Measurements from ENCODE around the gene ADGRG1. TPM values are rescaled to one million over a fixed set of nuclear protein-coding genes. Genes with fewer than 3 reads are reported as not detected.
A peak's percentile ranks its signal among the peaks of the same experiment; 100 is the strongest.

ADGRG1 gene
- total RNA-seq, 2 experiments from 2014 or later = 4.3 to 5.6 TPM

DNA sequence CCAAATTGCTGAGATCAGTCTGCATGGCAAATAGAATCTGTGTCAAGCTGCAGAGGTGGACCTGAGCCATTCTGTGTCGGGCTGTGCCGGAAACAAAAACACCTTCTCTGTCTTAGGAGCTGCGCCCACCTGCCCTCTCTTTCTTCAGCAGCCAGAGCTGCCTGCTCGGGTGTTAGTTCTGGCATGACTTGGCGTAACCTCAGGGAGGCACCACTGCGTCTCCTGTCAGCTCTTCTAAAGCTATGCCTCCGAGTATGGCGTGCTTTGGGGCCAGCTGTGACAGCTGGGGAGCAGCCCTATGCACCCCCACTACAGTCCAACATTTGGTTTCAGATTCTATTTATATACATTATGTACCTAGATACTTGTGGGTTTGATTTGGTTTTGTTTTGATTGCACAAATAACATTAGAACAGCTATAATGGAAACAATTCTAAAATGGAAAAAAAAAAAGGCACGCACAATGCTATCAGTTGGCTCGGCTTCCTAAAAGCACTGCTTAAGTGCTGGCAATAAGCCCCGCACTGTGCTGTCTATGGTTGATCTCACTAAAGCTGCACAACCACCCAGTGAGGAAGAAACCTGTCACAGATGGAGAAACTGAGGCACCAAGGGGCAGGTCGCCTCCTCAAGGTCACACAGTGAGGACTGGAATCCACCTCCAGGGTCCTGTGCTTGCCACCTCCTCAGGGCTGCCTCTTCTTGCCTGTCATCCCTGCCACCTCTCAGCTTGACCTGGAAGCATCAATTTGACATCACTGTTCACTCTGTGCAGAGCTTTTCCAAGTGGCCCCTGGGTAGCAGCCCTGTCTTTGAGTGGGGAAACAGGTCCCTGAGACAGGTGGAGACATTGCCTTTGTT, 18.7 kb upstream of the ADGRG1 start:
- Mint-ChIP-seq H3K9me3 (no peaks in the 10 kb centered on the region), H3K27ac (peak overlapping the region; percentile 93), H3K4me1 (peaks cover 51% of the 10 kb centered on the region), H3K27me3 (no peaks in the 10 kb centered on the region), H3K4me3 (peak overlapping the region; percentile 67), H3K36me3 (peaks cover 8% of the 10 kb centered on the region)
- DNase-seq = peak; percentile 66
- peak; percentile 93 for ATAC-seq (ENCODE audit: low read depth)
- POLR2A ChIA-PET = interaction anchor here (0.5 to 4.2 kb wide), 15 partner anchors 8 to 677 kb away, joined by 3 to 32 read pairs (median 5); partner anchors contain the start of gene KATNB1

DNA sequence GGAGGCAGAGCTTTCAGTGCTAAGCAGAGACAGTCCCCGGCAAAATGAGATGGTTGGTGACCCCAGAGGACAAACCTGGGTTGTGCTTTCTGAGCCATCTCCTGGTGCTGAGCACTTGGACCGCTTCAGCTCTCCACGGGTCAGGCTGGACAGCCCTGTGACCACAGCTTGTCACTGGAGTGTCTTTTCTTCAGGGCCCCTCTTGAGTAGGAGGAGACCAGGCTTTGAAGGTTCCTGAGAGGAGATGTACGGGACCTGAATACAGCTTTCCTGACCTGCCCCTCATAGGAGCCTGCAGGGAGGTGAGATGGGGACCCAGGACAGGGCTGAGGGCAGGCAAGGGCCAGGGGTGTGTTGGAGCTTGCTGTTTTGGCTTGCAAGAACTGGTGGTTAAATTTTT, 17.8 kb upstream of the ADGRG1 start:
- Mint-ChIP-seq H3K4me1 (peaks cover 49% of the 10 kb centered on the region), H3K9me3 (no peaks in the 10 kb centered on the region), H3K36me3 (peaks cover 5% of the 10 kb centered on the region), H3K27ac (peak overlapping the region; percentile 93), H3K4me3 (no peak overlapping the region), H3K27me3 (no peaks in the 10 kb centered on the region)
- POLR2A ChIA-PET = interaction anchor here (1.2 to 4.2 kb wide), 8 partner anchors 10 to 125 kb away, joined by 3 to 32 read pairs (median 12); partner anchors contain the start of gene KATNB1
- DNase-seq = peak; percentile 27
- ATAC-seq (ENCODE audit: low read depth) = no peak

DNA sequence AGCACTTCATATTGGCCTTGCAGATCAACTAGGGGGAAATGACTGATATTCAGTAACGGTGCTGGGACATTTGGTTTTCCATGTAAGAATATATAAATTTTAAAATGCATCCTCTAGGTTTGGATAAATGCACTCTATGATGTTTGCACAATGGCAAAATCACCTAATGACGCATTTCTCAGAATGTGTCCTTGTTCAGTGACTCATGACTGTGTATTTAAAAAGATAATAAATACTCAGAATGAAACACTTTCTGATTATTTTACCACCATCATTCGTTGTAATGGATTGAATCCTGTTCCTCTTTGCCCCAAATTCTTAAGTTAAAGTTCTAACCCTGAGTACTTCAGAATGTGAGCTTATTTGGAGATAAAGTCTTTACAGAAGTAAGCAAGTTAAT, 17.2 kb upstream of the ADGRG1 start:
- Mint-ChIP-seq H3K4me1 (peaks cover 48% of the 10 kb centered on the region), H3K27ac (no peak overlapping the region)
- POLR2A ChIA-PET = interaction anchor here (1.2 to 4.2 kb wide), 3 partner anchors 11 to 19 kb away, joined by 3 to 32 read pairs (median 19); no protein-coding TSS in a partner anchor

DNA sequence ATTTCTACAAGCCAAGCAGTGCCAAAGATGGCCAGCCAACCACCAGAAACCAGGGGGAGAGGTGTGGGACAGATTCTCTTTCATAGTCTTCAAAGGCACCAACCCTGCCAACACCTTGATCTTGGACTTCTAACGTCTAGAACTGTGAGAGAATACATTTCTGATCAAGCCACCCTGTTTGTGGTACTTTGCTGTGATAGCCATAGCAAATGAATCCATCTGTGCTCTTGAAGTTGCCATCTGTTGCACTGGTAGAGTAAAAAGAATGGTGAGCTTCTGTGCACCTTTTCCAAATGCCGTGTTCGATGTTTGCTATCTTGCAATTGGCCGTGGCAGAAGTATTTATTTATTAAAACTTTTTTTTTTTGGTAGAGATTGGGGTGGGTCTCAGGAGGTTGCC, 16.7 kb upstream of the ADGRG1 start:
- H3K36me3 Mint-ChIP-seq = peaks cover 2% of the 10 kb centered on the region
- POLR2A ChIA-PET = no interaction called here
- ATAC-seq (ENCODE audit: low read depth) = no peak
- H3K9me3 Mint-ChIP-seq = no peaks in the 10 kb centered on the region
- no peaks in the 10 kb centered on the region for H3K27me3 Mint-ChIP-seq
- no peak for DNase-seq
- no peak overlapping the region for H3K4me3 Mint-ChIP-seq
- H3K27ac Mint-ChIP-seq = no peak overlapping the region
- H3K4me1 Mint-ChIP-seq = peaks cover 48% of the 10 kb centered on the region

More for the DNA sequence above, 17.2 kb upstream of the ADGRG1 start:
- Mint-ChIP-seq H3K4me3 (no peak overlapping the region), H3K27me3 (no peaks in the 10 kb centered on the region), H3K9me3 (no peaks in the 10 kb centered on the region), H3K36me3 (peaks cover 2% of the 10 kb centered on the region)
- ATAC-seq (ENCODE audit: low read depth) = no peak
- DNase-seq = no peak

DNA sequence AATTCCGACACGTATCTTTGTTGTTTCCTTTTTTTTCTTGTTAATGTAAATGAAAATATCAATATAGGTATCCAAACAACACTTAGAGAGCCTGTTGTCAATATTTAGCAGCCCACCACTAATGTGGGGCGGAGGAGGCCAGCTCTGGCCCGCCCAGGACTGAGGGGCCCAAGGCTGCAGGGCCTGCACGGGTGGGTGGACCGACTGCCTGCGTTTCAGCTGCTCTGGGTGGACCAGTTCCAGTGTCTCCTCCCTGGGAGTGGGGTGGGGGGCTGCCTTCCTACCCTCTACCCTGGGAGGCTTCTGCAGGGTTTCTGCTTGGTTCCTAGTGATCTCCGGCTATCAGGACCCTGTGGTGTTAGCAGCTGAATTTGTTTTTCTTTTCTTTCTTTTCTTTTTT, 15.9 kb upstream of the ADGRG1 start:
- POLR2A ChIA-PET = no interaction called here
- H3K36me3 Mint-ChIP-seq = peaks cover 2% of the 10 kb centered on the region
- peak; percentile 23 for DNase-seq
- no peak overlapping the region for H3K4me3 Mint-ChIP-seq
- no peaks in the 10 kb centered on the region for H3K27me3 Mint-ChIP-seq
- no peak for ATAC-seq (ENCODE audit: low read depth)
- peaks cover 48% of the 10 kb centered on the region for H3K4me1 Mint-ChIP-seq
- no peak overlapping the region for H3K27ac Mint-ChIP-seq
- H3K9me3 Mint-ChIP-seq = no peaks in the 10 kb centered on the region

DNA sequence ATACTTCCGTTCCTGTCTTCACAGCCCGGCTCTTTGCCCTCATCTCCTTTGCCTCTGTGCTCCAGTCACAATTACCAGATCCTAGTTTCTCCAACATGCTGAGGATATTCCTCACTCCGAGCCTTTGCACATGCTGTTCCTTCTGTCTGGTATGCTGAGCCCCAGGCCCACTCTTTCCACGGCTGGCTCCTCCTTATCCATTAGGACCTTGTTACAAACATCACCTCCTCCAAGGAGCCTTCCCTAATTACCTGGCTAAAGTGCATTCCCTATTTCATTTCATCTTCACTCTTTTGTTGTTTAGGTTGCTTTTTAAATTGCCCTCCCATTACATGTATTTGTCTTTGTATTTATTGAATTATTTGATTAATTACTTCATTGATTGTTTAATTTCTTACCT, 14.9 kb upstream of the ADGRG1 start:
- no peak overlapping the region for H3K4me3 Mint-ChIP-seq
- peaks cover 42% of the 10 kb centered on the region for H3K4me1 Mint-ChIP-seq
- no peak for ATAC-seq (ENCODE audit: low read depth)
- no peak overlapping the region for H3K27ac Mint-ChIP-seq
- POLR2A ChIA-PET = no interaction called here
- H3K9me3 Mint-ChIP-seq = no peaks in the 10 kb centered on the region
- no peak for DNase-seq
- H3K36me3 Mint-ChIP-seq = peaks cover 2% of the 10 kb centered on the region
- no peaks in the 10 kb centered on the region for H3K27me3 Mint-ChIP-seq

DNA sequence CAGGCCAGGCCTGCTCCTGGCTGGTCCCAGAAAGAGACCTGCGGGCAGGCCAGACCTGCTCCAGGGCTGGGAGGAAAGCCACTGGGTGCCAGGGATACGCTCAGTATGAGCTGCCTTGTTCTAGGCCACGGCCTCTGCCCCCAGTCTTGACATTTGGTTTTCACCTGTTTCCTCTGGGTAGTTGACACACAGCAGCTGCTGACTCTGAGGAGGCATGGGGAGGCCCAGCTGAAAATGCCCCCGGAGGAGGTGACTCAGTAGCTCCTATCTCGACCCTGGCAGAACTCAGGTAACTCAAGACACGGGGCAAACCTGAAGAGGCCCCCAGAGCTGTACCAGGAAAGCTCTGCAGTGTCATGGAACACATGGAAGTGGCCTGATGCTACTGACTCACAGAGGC, 13.9 kb upstream of the ADGRG1 start:
- ATAC-seq (ENCODE audit: low read depth) (peak; percentile 10), DNase-seq (peak; percentile 36)
- Mint-ChIP-seq H3K27me3 (no peaks in the 10 kb centered on the region), H3K9me3 (no peaks in the 10 kb centered on the region), H3K36me3 (peaks cover 2% of the 10 kb centered on the region), H3K4me3 (no peak overlapping the region), H3K4me1 (peaks cover 33% of the 10 kb centered on the region), H3K27ac (peak overlapping the region; percentile 17)
- POLR2A ChIA-PET = interaction anchor here (1.0 kb wide), 1 partner anchor 33 kb away, joined by 3 read pairs; no protein-coding TSS in a partner anchor

DNA sequence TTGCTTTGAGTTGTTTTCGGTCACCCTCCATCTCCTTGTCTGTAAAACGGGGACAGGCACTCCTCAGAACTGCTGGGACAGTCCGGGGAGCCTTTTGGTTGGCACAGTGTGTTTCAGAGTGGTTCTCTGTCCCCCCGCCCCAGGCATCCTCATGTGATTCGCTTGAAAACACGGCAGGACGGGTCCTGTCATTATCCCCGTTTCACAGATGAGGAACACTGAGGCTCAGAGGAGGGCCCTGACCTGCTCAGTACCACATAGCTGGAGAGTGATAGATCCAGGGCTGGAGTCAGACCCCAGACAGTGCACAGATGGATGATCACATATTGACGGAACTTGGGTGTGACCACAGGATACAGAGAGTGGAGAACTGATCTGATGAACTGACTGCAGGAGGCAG, 13.5 kb upstream of the ADGRG1 start:
- POLR2A ChIA-PET = interaction anchor here (1.0 kb wide), 1 partner anchor 33 kb away, joined by 3 read pairs; no protein-coding TSS in a partner anchor

DNA sequence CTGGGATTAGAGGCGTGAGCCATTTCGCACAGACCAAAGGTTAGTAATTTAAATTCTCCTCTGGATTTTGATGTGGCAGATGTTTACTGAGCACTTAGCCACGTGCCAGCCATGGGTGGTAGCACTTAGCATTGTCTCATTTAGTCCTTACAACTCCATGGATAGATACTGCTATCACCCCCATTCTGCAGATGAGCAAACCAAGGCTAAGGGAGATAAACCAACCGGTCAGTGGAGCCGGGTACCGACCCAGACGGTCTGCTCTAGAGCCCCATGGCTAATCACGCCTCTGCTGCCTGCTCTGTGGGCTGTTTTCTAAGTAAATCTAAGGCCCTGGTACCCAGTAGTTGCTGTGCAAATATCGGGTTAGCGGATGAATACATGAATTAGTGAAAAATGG, 12.6 kb upstream of the ADGRG1 start:
- POLR2A ChIA-PET = no interaction called here
- Mint-ChIP-seq H3K27ac (no peak overlapping the region), H3K4me1 (peaks cover 20% of the 10 kb centered on the region), H3K36me3 (no peaks in the 10 kb centered on the region), H3K9me3 (no peaks in the 10 kb centered on the region), H3K4me3 (no peak overlapping the region), H3K27me3 (no peaks in the 10 kb centered on the region)
- DNase-seq (peak; percentile 19), ATAC-seq (ENCODE audit: low read depth) (no peak)

More for the DNA sequence above, 13.5 kb upstream of the ADGRG1 start:
- no peaks in the 10 kb centered on the region for H3K9me3 Mint-ChIP-seq
- ATAC-seq (ENCODE audit: low read depth) (no peak), DNase-seq (no peak)
- no peak overlapping the region for H3K4me3 Mint-ChIP-seq
- peaks cover 29% of the 10 kb centered on the region for H3K4me1 Mint-ChIP-seq
- no peaks in the 10 kb centered on the region for H3K27me3 Mint-ChIP-seq
- peaks cover 2% of the 10 kb centered on the region for H3K36me3 Mint-ChIP-seq
- H3K27ac Mint-ChIP-seq = peak overlapping the region; percentile 17

DNA sequence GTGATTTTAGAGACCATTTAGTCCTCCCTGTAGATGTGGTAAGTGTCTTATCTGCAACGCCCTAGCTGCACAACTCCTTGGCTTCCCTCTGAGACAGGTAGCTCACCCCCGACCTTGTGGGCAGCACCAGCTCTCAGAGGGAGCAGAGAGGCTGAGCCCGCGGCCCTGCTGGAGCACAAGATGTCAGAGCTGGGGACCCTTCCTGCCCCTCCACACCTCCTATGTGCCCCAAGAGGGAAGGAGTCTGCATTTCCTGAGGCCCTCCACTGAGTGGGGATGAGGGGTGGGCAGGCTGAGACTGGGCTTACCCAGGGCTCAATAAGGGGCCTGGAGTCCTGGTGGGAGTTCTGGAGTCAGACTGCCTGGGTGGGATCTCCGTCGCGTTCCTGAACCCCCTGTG, 12.2 kb upstream of the ADGRG1 start:
- Mint-ChIP-seq H3K9me3 (no peaks in the 10 kb centered on the region), H3K36me3 (no peaks in the 10 kb centered on the region), H3K4me1 (peaks cover 18% of the 10 kb centered on the region), H3K27me3 (no peaks in the 10 kb centered on the region), H3K27ac (no peak overlapping the region), H3K4me3 (no peak overlapping the region)
- ATAC-seq (ENCODE audit: low read depth) (no peak), DNase-seq (peak; percentile 23)
- POLR2A ChIA-PET = interaction anchor here (0.7 kb wide), 1 partner anchor 11 kb away, joined by 3 read pairs; no protein-coding TSS in a partner anchor

DNA sequence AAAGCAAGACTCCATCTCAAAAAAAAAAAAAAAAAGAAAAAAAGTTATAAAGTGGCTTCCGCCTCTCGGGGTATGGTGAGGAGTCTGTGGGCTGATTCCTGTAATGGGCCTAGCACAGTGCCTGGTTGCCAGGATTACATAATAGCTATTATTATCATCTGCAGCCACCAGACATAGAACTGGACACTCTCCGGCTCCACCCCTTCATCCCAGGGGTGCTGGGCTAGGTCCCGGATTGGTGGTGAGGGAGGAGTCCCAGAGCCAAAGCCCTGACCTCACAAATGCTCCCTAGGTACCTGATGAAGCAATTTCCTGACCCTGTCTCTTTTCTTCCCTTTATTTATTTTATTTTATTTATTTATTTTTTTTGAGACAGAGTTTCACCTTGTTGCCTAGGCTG, 11.6 kb upstream of the ADGRG1 start:
- Mint-ChIP-seq H3K4me3 (no peak overlapping the region), H3K27me3 (no peaks in the 10 kb centered on the region), H3K9me3 (no peaks in the 10 kb centered on the region), H3K4me1 (peaks cover 15% of the 10 kb centered on the region), H3K36me3 (no peaks in the 10 kb centered on the region), H3K27ac (no peak overlapping the region)
- DNase-seq = no peak
- POLR2A ChIA-PET = interaction anchor here (0.7 to 0.9 kb wide), 3 partner anchors 8 to 383 kb away, joined by 3 read pairs; partner anchors contain the start of gene ZNF319
- no peak for ATAC-seq (ENCODE audit: low read depth)

DNA sequence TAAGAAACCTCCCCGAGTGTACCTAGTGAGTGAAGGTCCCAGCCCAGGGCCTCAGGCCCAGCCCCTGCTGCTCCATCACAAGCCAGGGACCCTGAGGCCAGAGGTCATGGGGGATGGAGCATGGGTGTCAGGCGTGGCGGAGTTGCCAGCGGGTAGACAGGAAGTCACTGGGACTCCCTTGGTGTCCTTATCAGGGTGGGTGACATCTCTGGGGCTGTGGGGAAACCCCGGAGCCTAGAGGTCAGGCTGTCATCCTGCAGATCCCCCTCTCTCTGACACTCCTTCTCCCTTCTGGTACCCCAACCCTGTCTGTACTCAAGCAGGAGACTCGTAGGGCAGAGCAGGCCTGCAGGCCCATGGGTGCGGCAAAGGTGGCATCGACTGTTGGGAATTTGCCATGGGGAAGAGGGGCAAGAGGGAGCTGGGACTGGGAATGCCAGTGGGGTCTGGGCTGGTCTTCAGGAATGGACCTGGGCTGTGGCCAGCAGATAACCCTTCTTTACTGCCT, 10.8 kb upstream of the ADGRG1 start:
- ATAC-seq (ENCODE audit: low read depth) = no peak
- peaks cover 14% of the 10 kb centered on the region for H3K4me1 Mint-ChIP-seq
- H3K4me3 Mint-ChIP-seq = no peak overlapping the region
- POLR2A ChIA-PET = interaction anchor here (0.9 kb wide), 1 partner anchor 8 kb away, joined by 3 read pairs; no protein-coding TSS in a partner anchor
- no peaks in the 10 kb centered on the region for H3K36me3 Mint-ChIP-seq
- no peak overlapping the region for H3K27ac Mint-ChIP-seq
- H3K27me3 Mint-ChIP-seq = no peaks in the 10 kb centered on the region
- H3K9me3 Mint-ChIP-seq = no peaks in the 10 kb centered on the region
- DNase-seq = peak; percentile 27

DNA sequence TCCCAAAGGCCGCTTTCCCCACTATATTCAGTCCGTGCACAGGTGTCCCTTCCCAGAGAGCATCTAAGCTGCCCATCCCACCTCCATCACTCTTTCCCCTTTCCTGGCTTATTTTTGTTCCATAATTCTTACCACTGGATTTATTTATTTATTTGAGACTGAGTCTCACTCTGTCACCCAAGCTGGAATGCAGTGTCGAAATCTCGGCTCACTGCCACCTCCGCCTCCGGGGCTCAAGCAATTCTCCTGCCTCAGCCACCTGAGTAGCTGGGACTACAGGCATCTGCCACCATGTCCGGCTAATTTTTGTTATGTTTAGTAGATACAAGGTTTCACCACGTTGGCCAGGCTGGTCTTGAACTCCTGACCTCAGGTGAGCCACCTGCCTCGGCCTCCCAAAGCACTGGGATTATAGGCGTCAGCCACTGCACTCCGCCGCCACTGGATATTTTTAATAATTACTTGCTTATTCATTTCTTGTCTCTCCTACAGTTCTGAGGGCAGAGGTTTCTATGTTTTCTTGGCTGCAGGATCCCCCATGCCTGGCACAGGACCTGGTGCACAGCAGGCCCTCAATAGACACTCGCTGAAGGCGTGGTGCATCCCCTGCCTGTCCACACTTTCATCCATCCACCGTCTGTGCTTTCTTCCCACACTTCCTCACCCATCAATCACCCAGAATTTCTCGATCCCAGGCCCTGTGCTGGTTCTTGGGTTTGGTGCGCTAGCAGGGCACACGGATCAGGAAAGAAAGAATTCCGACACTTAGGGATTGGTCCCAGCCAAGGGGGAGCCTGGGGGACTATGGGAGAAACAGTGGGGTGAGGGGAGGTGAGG, 9.9 kb upstream of the ADGRG1 start:
- no peaks in the 10 kb centered on the region for H3K27me3 Mint-ChIP-seq
- peaks cover 14% of the 10 kb centered on the region for H3K4me1 Mint-ChIP-seq
- no peak overlapping the region for H3K4me3 Mint-ChIP-seq
- no peak for DNase-seq
- H3K27ac Mint-ChIP-seq = peak overlapping the region; percentile 59
- H3K9me3 Mint-ChIP-seq = no peaks in the 10 kb centered on the region
- no peaks in the 10 kb centered on the region for H3K36me3 Mint-ChIP-seq
- POLR2A ChIA-PET = no interaction called here
- no peak for ATAC-seq (ENCODE audit: low read depth)

Measured in activated naive CD8-positive, alpha-beta T cell treated with anti-CD3 and anti-CD28 coated beads, Interleukin-2, amount 10 ng/mL, durations not matched to agents 7 days and 5 days (primary cell).